ENCODE results near the gene ATN1.

- TF ChIP-seq POLR2AphosphoS5 (IDR thresholded peaks at IDR 0.05; ENCODE audit: low read depth, low read length) (no peak), ATF3 (IDR thresholded peaks at IDR 0.05; ENCODE audit: insufficient read depth, low read depth, low read length) (no peak), MAFK (IDR thresholded peaks at IDR 0.05; ENCODE audit: low read depth, low read length) (no peak), FOSL1 (IDR thresholded peaks at IDR 0.05; ENCODE audit: insufficient read depth, low read depth, low read length) (no peak)
These were observed 33.0 kb downstream of the ATN1 start for GRCh38 chr12:6960593-6961277.

All from H1 (cell line).